Measurements from ENCODE around the gene ZNF518A. TPM values are rescaled to one million over a fixed set of nuclear protein-coding genes. Genes with fewer than 3 reads are reported as not detected.

The ZNF518A gene, protein sequence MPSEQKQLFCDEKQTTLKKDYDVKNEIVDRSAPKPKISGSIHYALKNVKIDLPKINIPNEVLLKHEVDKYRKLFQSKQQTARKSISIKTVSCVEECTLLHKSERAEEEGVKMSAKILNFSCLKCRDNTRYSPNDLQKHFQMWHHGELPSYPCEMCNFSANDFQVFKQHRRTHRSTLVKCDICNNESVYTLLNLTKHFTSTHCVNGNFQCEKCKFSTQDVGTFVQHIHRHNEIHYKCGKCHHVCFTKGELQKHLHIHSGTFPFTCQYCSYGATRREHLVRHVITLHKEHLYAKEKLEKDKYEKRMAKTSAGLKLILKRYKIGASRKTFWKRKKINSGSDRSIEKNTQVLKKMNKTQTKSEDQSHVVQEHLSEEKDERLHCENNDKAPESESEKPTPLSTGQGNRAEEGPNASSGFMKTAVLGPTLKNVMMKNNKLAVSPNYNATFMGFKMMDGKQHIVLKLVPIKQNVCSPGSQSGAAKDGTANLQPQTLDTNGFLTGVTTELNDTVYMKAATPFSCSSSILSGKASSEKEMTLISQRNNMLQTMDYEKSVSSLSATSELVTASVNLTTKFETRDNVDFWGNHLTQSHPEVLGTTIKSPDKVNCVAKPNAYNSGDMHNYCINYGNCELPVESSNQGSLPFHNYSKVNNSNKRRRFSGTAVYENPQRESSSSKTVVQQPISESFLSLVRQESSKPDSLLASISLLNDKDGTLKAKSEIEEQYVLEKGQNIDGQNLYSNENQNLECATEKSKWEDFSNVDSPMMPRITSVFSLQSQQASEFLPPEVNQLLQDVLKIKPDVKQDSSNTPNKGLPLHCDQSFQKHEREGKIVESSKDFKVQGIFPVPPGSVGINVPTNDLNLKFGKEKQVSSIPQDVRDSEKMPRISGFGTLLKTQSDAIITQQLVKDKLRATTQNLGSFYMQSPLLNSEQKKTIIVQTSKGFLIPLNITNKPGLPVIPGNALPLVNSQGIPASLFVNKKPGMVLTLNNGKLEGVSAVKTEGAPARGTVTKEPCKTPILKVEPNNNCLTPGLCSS (N-terminal part only)
- total RNA-seq: 21.1 and 26.2 TPM in 2 replicates

DNA sequence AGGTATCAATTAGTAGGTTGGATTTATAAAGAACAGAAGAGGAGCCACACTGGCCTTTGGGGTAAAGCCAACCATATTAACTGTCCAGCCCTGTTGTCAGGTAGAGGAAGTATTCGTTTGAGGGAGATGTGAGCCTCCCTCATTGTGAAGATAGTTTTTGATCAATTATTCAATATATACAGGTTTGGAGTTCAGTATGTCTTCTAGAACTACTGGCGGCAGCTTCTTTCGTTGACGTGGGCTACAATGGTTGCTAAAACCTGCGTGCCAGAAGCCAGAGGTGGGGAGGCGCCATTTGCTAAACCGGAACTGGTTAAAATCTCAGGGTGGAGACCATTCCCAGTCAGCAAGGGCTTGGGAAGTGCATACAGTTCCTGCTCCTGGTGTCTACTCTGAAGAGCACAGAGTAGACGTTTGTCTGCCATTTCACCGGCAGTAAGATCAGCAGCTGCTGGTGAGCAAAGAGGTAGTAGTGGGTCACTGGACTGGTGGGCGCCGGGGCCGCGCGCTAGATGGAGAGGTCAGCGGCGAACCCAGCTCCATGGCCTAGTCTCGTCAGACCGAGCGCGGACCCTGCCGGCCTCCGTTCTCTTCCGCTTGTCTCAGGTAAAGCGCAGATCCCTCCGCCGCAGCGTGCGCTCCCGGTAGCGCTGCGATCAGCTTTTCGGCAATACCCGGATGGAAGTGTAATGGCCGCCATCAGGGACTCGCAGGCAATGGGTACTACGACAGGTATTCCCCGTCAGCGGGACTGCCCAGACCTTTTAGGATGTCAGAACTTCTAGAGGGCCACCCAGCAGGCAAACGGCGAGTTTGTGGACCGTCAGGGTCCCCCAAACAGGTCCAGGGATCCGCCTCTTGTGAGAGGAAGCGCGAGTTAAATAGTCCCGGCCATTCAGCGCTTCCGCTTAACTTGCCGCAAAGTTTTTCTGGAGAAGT lies at the start of gene ZNF518A:
Gene ZNF518A (plus strand): TSS at position 911 of the 939 bp plus-strand sequence. CDS start 26,026 bp downstream, outside the sequence.
- H3K4me3 ChIP-seq (ENCODE audit: low read depth, low read length): peak within 1 kb of the TSS; percentile 69
- no peaks in the 10 kb centered on the region for H3K36me3 ChIP-seq (ENCODE audit: control insufficient read depth, insufficient read depth, low read length)
- DNase-seq (ENCODE audit: low read depth): peak; percentile 86
- TF ChIP-seq, protein P1, sequence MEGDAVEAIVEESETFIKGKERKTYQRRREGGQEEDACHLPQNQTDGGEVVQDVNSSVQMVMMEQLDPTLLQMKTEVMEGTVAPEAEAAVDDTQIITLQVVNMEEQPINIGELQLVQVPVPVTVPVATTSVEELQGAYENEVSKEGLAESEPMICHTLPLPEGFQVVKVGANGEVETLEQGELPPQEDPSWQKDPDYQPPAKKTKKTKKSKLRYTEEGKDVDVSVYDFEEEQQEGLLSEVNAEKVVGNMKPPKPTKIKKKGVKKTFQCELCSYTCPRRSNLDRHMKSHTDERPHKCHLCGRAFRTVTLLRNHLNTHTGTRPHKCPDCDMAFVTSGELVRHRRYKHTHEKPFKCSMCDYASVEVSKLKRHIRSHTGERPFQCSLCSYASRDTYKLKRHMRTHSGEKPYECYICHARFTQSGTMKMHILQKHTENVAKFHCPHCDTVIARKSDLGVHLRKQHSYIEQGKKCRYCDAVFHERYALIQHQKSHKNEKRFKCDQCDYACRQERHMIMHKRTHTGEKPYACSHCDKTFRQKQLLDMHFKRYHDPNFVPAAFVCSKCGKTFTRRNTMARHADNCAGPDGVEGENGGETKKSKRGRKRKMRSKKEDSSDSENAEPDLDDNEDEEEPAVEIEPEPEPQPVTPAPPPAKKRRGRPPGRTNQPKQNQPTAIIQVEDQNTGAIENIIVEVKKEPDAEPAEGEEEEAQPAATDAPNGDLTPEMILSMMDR (IDR thresholded peaks at IDR 0.05; ENCODE audit: insufficient read depth, low read length, severe bottlenecking): peak; percentile 4
- no peak for FAIRE-seq
- H3K27me3 ChIP-seq (ENCODE audit: control insufficient read depth, insufficient read depth, low read length): no peaks in the 10 kb centered on the region

DNA sequence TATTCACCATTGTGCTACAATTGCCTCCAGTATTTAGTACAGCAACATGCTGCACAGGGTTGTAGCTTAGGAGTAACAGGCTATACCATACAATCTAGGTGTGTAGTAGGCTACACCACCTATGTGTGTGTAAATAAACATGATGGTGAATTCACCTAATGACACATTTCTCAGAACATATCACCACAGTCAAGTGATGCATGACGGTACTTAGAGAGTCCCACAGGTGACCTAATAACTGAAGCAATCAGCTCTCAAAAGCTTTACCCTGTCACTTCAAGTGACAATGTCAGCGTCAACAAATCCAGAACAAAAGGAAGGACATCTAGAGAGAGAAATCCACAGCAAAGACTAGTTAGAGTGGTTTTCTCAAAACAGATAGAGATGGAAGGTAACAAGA lies 47.9 kb upstream of the ZNF518A start:
- DNase-seq (ENCODE audit: low read depth) (no peak), FAIRE-seq (no peak)
- no peak overlapping the region for H3K4me3 ChIP-seq (ENCODE audit: low read depth, low read length)
- H3K27me3 ChIP-seq (ENCODE audit: control insufficient read depth, insufficient read depth, low read length): no peaks in the 10 kb centered on the region
- H3K36me3 ChIP-seq (ENCODE audit: control insufficient read depth, insufficient read depth, low read length): no peaks in the 10 kb centered on the region
- TF ChIP-seq, protein P1 (IDR thresholded peaks at IDR 0.05; ENCODE audit: insufficient read depth, low read length, severe bottlenecking): no peak

- Histone ChIP-seq H3K36me3 (ENCODE audit: control insufficient read depth, insufficient read depth, low read length) (no peaks in the 10 kb centered on the region), H3K27me3 (ENCODE audit: control insufficient read depth, insufficient read depth, low read length) (no peaks in the 10 kb centered on the region), H3K4me3 (ENCODE audit: low read depth, low read length) (no peak overlapping the region)
- FAIRE-seq: no peak
- DNase-seq (ENCODE audit: low read depth): no peak
- TF ChIP-seq, protein P1 (IDR thresholded peaks at IDR 0.05; ENCODE audit: insufficient read depth, low read length, severe bottlenecking): no peak
Measured at GRCh38 chr10:96082748-96083147, 47.3 kb upstream of the ZNF518A start.

DNA sequence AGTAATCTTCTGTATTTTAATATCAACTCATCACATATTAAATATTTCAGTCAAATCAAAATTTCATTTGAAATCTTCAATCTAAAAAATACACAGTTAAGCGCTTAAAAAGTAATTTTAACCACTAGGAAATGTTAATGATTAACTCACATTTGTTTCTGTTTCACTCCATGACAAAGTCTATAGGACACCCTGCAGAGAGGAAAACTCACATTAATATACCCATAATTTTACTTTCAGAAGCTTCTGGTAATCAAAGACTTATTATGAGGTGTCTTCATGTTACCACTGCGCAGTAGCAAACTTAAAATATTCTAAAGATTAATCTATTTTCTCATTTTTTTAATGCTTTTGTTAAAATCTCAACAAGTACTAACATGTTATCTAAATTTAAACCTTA lies 41.0 kb upstream of the ZNF518A start:
- FAIRE-seq (no peak), DNase-seq (ENCODE audit: low read depth) (no peak)
- peak overlapping the region; percentile 69 for H3K4me3 ChIP-seq (ENCODE audit: low read depth, low read length)

More for the DNA sequence above, 41.0 kb upstream of the ZNF518A start:
- Histone ChIP-seq H3K27me3 (ENCODE audit: control insufficient read depth, insufficient read depth, low read length) (no peaks in the 10 kb centered on the region), H3K36me3 (ENCODE audit: control insufficient read depth, insufficient read depth, low read length) (no peaks in the 10 kb centered on the region)
- TF ChIP-seq, protein P1 (IDR thresholded peaks at IDR 0.05; ENCODE audit: insufficient read depth, low read length, severe bottlenecking): no peak
